ENCODE measurements around the gene SULT1E1.
"Not testable (repeated sequence)": the region's sequence is repeated elsewhere in the genome, so short reads cannot be mapped to it uniquely, and the experiment has no call there.

SULT1E1 gene

DNA sequence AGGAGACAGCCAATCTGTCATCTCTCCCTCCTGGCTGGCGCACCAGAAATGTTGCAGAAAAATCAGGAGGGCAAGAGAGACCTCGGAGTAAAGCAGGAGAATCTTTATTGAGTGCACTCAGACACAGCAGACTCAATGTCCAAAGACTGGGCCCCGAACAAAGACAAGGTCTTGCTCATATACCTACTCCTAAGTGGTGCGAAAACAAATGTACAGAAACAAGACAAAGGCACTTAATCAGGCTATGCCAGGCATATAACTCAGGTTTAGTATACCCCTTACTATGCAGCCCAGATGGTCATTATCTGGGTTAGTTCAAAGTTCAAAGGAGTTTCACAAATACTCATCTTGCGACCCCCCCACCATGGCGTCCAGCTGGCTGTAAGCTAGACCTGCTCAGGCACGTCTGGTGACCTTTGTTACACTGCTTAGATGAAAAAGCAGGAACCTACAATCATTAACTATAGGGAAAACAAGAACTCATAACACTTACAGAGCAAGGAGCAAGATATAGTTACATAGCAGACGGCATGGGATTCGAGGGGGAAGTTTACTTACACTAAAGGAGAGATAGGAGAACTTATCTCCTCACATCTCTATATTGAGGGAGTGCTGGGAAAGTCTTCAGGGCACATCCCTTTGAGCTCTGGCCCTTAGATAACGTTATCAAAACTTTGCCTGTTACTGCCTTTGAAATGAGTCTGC is 27.5 kb downstream of the SULT1E1 start:
- TF ChIP-seq JUND (IDR thresholded peaks at IDR 0.05; ENCODE audit: low read depth) = no peak
- DNase-seq (ENCODE audit: low read depth in 1 of 2, low spot score in 1 of 2) = no peak

GRCh38 chr4:69831646-69832325 is 28.2 kb downstream of the SULT1E1 start:
- in situ Hi-C loops (cut with HindIII; ENCODE audit: low pct_unique_long_range_greater_than_20kb, low sequenced_read_pairs) = no loop called here
- no peak for DNase-seq (ENCODE audit: low read depth in 1 of 2, low spot score in 1 of 2)
- no peak for TF ChIP-seq JUND (IDR thresholded peaks at IDR 0.05; ENCODE audit: low read depth)

More for the DNA sequence above, 27.5 kb downstream of the SULT1E1 start:
- in situ Hi-C loops (cut with HindIII; ENCODE audit: low pct_unique_long_range_greater_than_20kb, low sequenced_read_pairs) = no loop called here

GRCh38 chr4:69831270-69831627 is 28.7 kb downstream of the SULT1E1 start:
- DNase-seq (ENCODE audit: low read depth in 1 of 2, low spot score in 1 of 2) = no peak
- in situ Hi-C loops (cut with HindIII; ENCODE audit: low pct_unique_long_range_greater_than_20kb, low sequenced_read_pairs) = no loop called here
- TF ChIP-seq JUND (IDR thresholded peaks at IDR 0.05; ENCODE audit: low read depth) = no peak

- no peak for TF ChIP-seq JUND (IDR thresholded peaks at IDR 0.05; ENCODE audit: low read depth)
- DNase-seq (ENCODE audit: low read depth in 1 of 2, low spot score in 1 of 2) = peak in 1 of 2 experiments; percentile 68
- in situ Hi-C loops (cut with HindIII; ENCODE audit: low pct_unique_long_range_greater_than_20kb, low sequenced_read_pairs) = no loop called here
These were observed 29.2 kb downstream of the SULT1E1 start for GRCh38 chr4:69830560-69831269.

DNA sequence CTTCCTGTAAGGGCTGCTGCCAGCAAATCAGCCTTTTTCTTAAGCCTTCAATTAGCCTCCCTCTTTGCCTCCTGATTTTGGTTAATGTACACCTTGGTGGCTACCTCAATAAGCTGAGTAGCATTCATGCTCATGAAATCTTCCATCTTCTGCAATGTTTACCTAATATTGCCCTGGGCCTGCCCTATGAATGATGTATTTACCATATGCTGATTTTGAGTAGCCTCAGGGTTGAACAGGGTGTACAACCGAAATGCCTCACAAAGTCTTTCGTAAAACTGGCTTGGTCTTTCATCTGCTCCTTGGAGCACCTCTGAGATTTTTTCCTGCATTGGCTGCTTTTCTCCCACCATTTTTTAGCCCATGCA is 29.8 kb downstream of the SULT1E1 start:
- no peak for TF ChIP-seq JUND (IDR thresholded peaks at IDR 0.05; ENCODE audit: low read depth)
- in situ Hi-C loops (cut with HindIII; ENCODE audit: low pct_unique_long_range_greater_than_20kb, low sequenced_read_pairs) = no loop called here
- no peak for DNase-seq (ENCODE audit: low read depth in 1 of 2, low spot score in 1 of 2)

DNA sequence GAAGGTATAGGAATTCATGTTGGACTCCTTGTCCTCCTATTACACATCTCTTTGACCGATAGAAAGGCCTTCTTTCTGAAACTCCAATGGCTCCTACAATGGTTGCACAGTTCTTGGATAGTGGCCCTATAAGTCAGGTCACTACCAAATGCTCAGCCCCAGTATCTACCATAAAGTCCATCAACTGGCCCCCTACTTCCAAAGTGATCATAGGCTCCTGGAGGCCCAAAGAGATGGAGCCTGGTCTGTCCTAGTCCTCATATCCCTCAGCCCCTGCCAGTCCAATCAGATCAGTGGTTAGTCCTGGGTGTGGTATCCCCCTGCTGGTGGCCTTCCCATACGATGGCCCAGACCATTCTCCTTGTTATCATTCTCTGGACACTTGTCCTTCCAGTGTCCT is 30.3 kb downstream of the SULT1E1 start:
- DNase-seq (ENCODE audit: low read depth in 1 of 2, low spot score in 1 of 2) = no peak
- in situ Hi-C loops (cut with HindIII; ENCODE audit: low pct_unique_long_range_greater_than_20kb, low sequenced_read_pairs) = no loop called here
- no peak for TF ChIP-seq JUND (IDR thresholded peaks at IDR 0.05; ENCODE audit: low read depth)

DNA sequence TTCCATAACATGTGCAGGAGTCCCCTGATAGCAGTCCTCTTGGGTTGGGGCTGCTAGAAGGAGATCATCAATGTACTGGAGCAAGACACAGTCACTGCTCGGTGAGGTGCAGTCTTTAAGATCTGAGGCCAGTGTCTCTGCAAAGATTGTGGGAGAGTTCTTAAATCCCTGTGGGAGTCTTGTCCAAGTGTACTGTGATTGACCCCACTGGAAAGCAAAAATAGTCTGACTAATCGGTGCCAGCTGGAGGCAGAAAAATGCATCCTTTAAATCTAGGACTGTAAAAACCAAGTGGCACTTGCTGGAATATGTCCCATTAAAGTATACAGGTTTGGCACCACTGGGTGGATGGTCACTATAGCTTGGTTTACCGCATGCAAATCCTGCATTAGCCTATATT is 31.1 kb downstream of the SULT1E1 start:
- no peak for TF ChIP-seq JUND (IDR thresholded peaks at IDR 0.05; ENCODE audit: low read depth)
- no peak for DNase-seq (ENCODE audit: low read depth in 1 of 2, low spot score in 1 of 2)
- in situ Hi-C loops (cut with HindIII; ENCODE audit: low pct_unique_long_range_greater_than_20kb, low sequenced_read_pairs) = no loop called here

DNA sequence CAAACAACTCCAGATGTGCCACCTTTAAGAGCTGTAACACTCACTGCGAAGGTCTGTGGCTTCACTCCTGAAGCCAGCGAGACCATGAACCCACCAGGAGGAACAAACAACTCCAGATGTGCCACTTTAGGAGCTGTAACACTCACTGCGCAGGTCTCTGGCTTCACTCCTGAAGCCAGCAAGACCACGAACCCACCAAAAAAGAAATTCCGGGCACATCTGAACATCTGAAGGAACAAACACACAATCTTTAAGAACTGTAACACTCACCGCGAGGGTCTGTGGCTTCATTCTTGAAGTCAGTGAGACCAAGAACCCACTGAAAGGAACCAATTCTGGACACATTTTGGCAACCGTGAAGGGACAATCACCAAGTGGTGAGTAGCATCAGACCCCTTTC is 34.9 kb downstream of the SULT1E1 start:
- in situ Hi-C loops (cut with HindIII; ENCODE audit: low pct_unique_long_range_greater_than_20kb, low sequenced_read_pairs); DNase-seq (ENCODE audit: low read depth in 1 of 2, low spot score in 1 of 2): not testable (repeated sequence)

- DNase-seq (ENCODE audit: low read depth in 1 of 2, low spot score in 1 of 2) = peak in 1 of 2 experiments; percentile 66
- no peak for TF ChIP-seq JUND (IDR thresholded peaks at IDR 0.05; ENCODE audit: low read depth)
- in situ Hi-C loops (cut with HindIII; ENCODE audit: low pct_unique_long_range_greater_than_20kb, low sequenced_read_pairs) = no loop called here
These were observed 36.3 kb downstream of the SULT1E1 start for GRCh38 chr4:69823481-69824186.

DNA sequence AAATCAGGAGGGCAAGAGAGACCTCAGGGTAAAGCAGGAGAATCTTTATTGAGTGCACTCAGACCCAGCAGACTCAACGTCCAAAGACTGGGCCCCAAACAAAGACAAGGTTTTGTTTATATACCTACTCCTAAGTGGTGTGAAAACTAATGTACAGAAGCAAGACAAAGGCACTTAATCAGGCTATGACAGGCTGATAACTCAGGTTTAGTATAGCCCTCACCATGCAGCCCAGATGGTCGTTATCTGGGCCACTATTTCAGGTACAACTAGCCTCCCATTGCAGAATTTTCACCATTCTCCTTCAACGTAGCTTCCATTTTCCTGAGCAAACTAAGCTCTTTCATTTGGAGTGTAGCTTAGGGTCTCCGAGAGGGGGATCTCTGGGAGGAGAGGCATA is 36.9 kb downstream of the SULT1E1 start:
- no peak for DNase-seq (ENCODE audit: low read depth in 1 of 2, low spot score in 1 of 2)
- in situ Hi-C loops (cut with HindIII; ENCODE audit: low pct_unique_long_range_greater_than_20kb, low sequenced_read_pairs) = no loop called here
- TF ChIP-seq JUND (IDR thresholded peaks at IDR 0.05; ENCODE audit: low read depth) = no peak

- in situ Hi-C loops (cut with HindIII; ENCODE audit: low pct_unique_long_range_greater_than_20kb, low sequenced_read_pairs) = no loop called here
- TF ChIP-seq JUND (IDR thresholded peaks at IDR 0.05; ENCODE audit: low read depth) = no peak
- DNase-seq (ENCODE audit: low read depth in 1 of 2, low spot score in 1 of 2) = no peak
These were observed 37.7 kb downstream of the SULT1E1 start for GRCh38 chr4:69822198-69822597.

- no peak for TF ChIP-seq JUND (IDR thresholded peaks at IDR 0.05; ENCODE audit: low read depth)
- no peak for DNase-seq (ENCODE audit: low read depth in 1 of 2, low spot score in 1 of 2)
- in situ Hi-C loops (cut with HindIII; ENCODE audit: low pct_unique_long_range_greater_than_20kb, low sequenced_read_pairs) = no loop called here
These were observed 41.8 kb downstream of the SULT1E1 start for GRCh38 chr4:69818060-69818639.
